GM18951 (cell line): Measurements from ENCODE around the gene VPS18.
"Not testable (repeated sequence)": the region's sequence is repeated elsewhere in the genome, so short reads cannot be mapped to it uniquely, and the experiment has no call there.

ENCODE experiments used
- POLR2A ChIP-seq: IDR thresholded peaks from 4 replicates; pipeline ENCODE4 v1.6.1; 2011; ENCODE audit warnings: mild to moderate bottlenecking; ENCODE audit not compliant: insufficient read length, insufficient read depth; ENCODE audit errors: extremely low read depth
- in situ Hi-C: fragments of 300-500 bp; cut with MboI; formaldehyde crosslinking; loops from one replicate; pipeline ENCODE4 v1.12.0; 2022; ENCODE audit warnings: low sequenced_read_pairs, mixed read lengths, inconsistent platforms; ENCODE audit not compliant: unreplicated experiment

Gene VPS18

DNA sequence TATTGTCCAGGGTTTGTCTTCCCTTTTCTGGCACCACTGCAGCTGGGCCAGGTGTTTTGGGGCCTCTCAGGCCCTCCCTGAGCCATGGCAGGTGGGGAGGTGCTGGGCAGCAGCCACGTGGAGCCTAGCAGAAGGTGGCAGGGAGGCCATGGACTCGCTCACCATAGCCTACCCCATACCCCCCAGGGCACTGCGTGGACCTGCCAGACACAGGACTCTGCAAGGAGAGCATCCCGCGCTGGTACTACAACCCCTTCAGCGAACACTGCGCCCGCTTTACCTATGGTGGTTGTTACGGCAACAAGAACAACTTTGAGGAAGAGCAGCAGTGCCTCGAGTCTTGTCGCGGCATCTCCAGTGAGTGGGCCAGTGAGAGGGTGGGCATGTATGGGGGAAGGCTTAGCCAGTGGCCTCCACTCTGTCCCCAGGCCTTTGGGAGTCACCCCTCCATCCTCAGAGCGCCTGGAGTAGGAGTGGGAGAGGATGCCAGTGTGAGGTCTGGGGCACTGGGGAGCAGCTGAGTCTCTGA is 38.5 kb upstream of the VPS18 start:
- TF ChIP-seq POLR2A, result no peak
- in situ Hi-C loops, result no loop called here

DNA sequence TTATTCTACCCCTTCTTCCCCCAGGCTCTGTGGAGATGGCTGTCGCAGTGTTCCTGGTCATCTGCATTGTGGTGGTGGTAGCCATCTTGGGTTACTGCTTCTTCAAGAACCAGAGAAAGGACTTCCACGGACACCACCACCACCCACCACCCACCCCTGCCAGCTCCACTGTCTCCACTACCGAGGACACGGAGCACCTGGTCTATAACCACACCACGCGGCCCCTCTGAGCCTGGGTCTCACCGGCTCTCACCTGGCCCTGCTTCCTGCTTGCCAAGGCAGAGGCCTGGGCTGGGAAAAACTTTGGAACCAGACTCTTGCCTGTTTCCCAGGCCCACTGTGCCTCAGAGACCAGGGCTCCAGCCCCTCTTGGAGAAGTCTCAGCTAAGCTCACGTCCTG is 37.5 kb upstream of the VPS18 start:
- no peak for TF ChIP-seq POLR2A
- in situ Hi-C loops, result no loop called here

DNA sequence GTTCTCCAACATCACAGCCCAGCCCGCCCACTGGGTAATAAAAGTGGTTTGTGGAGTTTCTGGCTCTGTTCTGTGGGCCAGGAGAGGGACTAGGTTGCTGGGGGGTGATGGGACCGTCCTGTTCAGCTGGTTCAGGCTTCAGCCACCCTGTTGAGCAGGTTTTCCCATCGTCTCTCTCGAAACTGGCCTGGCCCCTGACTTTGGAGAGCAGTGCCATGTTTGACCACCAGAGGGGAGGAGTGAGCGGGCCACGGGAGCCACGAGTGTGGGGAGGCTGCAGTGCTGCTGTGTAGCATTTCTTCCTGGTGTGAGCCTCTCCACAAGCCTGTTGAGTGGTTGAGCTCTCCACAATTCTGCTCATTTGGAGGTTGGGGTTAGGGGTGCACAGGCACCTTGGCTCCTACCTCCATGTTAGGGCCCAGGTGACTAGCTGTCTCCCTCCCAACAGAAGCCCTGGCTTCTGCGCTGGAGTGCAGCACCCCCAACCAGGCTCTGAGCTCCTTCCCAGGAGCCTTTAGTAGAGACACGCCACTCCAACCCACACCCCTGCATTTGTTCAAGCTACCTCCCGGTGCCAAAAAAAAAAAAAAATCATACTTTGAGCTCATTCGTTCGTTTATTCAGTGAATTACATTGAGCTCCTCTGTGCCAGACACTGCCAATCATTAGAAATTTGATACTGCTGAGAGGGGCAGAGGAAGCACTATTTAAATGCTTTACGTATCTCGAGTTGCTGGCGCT is 36.5 kb upstream of the VPS18 start:
- no peak for TF ChIP-seq POLR2A
- in situ Hi-C loops, result no loop called here

DNA sequence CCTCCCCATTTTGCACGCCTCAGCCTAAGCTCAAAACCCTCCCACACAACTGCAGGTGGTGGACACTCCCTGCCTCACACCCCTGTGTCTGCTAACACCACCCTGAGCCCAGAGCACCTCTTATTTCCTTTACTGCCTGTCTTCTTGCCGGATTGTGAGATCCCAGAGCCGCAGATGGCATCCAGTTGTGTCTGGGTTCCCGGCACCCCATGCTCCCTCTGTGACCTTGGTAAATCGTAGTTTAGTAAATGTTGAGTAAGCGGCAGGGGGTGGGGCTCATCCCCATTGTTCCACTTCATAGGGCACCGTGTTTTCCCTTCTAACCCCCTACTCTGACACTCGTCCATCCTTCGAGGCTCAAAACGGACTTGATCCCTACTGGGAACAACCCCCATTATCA is 35.5 kb upstream of the VPS18 start:
- TF ChIP-seq POLR2A, result no peak
- in situ Hi-C loops, result no loop called here

DNA sequence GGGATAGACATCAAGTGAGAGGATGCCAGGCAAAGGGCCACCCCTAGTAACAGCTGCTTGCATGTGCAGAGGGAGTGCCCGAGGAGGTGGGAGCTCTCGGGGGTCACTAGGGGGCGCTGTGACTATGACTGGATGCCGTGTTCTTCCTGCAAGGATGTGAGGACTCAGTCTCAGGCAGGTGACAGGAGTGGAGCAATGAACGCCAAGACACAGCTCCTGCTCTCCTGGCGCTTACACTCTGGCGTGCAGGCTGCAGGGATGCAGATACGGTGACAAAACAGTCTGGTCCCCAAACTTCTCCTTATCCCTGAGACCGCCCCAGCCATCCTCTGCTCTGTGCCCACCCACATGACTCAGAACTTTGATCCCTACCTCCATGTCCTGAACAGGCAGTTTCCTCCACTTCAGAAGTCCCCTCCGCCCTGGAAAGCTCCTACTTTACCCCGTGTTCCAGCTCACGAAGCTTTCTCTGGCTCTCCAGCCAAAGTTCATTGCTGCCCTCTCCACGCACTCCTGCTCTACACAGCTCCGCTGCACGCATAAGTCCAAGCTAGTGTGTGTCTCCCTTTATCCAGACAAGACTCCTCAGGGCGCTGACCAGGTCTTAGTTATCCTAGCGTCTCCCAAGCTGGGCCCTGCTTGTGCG is 34.9 kb upstream of the VPS18 start:
- in situ Hi-C loops, result no loop called here
- TF ChIP-seq POLR2A, result no peak

DNA sequence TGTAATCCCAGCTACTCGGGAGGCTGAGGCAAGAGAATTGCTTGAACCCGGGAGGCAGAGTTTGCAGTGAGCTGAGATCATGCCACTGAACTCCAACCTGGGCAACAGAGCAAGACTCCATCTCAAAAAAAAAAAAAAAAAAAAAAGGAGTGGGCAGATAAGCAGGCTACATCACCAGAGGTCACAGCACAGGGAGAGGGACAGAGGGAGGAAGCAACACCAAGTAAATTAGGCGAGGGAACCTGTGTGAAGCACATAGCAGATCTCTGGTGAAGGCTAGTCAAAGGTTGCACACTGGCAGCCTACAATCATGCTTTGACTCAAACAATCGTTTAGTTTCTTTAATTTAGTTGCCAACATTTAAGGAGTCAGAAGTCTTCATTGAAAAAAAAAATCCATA is 33.1 kb upstream of the VPS18 start:
- in situ Hi-C loops, result not testable (repeated sequence)

DNA sequence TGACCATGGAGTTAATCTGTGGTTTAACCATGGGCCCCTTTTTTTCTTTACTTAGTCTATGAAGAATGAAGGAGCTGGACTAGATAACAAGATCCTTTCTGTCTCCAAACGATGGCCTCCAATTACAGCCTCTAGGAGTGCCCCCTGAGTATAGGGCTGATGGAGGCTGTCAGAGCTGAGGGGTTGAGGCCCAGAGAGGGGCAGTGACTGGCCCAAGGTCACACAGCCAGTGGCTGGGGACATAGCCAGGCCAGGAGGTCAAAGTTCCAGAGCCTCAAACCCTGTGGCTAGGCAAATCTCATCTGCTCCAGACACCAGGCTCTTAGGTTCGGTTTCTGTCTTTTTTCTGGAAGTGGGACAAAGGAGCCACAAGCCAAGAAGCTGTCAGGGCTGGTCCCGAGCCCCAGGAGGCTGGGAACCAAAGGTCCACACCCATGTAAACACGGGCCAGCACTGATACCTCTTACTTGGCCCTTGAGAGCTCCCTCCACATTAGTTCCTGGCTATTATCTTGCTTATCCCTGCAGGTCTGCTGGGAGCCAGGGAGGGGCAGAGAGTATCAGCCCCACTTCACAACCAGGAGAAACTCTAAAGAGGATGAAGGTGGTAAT is 30.5 kb upstream of the VPS18 start:
- in situ Hi-C loops, result no loop called here
- TF ChIP-seq POLR2A, result no peak

DNA sequence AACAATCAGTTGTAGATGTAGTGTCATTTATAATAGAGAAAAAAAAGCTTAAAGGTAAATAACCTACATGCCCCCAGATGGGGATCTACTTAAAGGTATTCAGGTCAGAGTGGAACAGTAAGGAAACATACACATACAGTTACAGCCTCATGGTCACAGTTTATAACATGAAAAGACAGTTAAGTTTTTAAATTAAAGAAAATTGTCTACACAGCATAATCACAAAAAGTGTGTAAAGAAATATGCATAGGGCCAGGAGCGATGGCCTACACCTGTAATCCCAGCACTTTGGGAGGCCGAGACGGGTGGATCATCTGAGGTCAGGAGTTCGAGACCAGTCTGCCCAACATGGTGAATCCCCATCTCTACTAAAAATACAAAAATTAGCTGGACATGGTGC is 27.1 kb upstream of the VPS18 start:
- no peak for TF ChIP-seq POLR2A
- in situ Hi-C loops, result no loop called here

DNA sequence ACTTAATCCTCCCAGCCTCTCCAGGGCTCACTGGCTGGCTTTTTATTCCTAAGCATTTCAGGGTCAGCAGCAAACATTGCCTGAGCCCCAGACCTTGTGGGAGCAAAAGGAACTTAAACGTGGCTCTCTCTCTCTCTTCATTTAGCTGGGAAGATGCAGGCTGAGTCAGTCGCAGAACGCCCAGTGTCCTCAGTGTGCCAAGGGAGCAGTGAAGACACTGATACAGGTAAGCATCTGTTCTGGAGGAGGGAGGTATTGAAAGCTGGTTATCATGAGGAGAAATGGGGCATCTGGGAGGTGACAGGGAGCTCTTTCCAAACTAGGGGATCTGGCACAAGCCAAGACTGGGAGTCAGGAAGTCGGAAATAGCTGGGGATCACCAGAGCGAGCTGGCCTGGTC is 24.6 kb upstream of the VPS18 start:
- in situ Hi-C loops, result no loop called here
- TF ChIP-seq POLR2A, result no peak

DNA sequence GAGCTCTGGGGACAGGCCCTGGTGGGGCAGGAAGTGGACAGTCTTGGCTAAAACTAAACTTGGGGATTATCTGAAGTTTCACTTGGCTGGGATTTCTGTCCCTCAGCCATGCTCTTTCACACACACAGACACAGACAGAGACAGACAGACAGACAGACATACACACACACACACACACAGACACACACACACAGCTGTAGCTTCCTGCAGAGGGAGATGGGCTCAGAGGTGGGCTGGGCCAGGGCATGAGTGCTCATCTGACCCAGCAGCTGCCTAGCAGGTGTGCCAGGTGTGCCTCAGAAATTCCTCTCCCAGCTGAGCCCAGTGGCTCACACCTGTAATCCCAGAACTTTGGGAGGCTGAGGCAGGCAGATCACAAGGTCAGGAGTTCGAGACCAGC is 23.5 kb upstream of the VPS18 start:
- in situ Hi-C loops, result no loop called here
- no peak for TF ChIP-seq POLR2A

DNA sequence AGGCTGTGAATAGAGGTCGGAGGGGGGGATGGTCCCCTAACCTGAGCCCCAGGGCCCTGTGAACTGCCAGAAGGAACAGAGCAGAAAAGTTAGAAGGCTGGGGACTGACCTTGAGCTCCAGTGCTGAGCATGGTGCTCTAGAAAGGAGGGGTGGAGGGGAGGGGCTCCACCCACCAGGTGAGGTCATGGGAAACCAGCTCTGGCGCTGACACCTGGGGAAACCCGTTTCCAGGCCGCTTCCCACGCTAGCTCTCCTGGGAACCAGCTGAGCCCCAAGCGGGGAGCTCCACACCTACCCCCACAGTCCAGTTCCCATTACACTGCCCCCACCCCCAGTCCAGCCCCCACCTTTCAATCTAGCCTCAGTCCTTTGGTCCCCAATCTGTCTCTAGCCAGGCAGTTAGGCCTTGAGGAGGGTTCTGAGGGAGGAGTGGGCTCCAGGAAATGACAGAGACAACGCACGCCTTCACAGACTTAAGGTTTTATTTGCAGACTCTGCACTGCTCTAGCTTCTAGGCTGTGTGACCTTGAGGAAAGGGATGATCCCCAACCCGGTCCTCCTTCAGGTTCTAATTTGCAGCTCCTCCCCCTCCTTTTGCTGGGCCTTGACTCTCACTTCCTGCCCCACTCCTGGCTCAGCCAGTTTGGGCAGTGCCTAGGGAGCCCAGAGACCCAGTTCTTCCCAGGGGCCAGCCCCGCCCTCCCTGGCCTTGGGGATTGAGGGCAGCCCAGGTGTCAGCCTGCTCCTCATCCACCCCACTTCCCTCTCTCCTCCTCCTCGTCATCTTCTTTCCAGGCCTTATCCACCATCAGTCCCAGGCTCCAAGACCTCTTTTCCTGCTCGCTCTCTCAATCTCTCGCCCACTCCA is 22.3 kb upstream of the VPS18 start:
- no peak for TF ChIP-seq POLR2A
- in situ Hi-C loops, result no loop called here

DNA sequence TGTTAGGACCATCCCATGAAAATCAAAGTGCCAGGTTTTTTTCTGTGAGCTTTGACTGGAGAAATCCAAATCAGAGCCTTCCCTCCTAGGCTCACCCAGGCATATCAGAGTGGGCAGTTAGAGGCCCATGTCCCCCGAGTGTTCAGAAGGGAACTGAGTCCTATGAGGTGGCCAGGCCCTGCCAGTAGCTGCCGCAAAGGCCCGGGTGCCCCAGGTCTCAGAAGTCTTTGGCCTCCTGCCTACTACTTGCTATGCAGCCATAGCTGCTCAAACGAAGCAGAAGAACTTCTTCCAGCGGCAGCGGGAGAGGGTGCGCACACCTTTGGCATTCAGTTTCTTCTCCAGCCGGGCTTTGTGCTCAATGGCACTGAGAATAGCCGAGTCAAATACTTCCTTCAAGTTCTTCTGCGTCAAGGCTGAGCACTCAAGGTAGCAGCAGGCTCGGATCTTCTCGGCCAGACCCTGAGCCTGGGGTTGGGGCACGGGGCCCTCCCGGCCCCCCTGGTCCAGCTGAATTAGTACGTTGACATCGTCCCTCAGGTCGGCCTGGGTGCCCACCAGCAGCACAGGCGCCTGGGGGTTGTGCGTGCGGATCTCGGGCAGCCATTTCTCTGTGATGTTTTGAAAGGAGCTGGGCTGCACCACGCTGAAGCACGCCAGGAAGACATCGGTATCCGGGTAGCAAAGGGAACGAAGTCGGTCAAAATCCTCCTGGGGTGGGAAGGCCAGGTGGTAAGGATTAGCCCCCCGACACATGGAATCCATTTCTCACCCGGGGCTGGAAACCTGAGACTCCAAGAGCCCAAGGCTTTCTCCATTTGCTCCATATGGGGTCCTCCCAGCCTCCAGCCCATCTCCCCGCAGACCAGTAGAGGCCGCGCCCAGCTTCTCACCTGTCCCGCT is 21.2 kb upstream of the VPS18 start:
- in situ Hi-C loops, result no loop called here
- TF ChIP-seq POLR2A, result no peak
